Stomach (tissue), 9 donors: Measurements from ENCODE around the gene CEMP1. TPM values are rescaled to one million over a fixed set of nuclear protein-coding genes. Genes with fewer than 3 reads are reported as not detected.

Experiments used
- DNase-seq, 2 donors: peaks; one replicate each; pipeline versions ENCODE4 v3.0.0 to v3.0.0-alpha.2; 2013 to 2019
- H3K27ac ChIP-seq, 5 donors: fragments of 200-600 bp in 4 of 5; sonication (generic) in 4 of 5; one replicate each; pipeline ENCODE4 v1.5.1; 2013 to 2019; ENCODE audit warnings: mild to moderate bottlenecking in 1 of 5, moderate library complexity in 1 of 5
- H3K27me3 ChIP-seq, 3 donors: fragments of 200-600 bp; sonication (generic); one replicate each; pipeline ENCODE4 v1.5.1; 2017 to 2019; ENCODE audit warnings: mixed run types in 1 of 3
- H3K36me3 ChIP-seq, 4 donors: fragments of 200-600 bp; sonication (generic); 1 replicate in 3 of 4; 2 replicates in 1 of 4; pipeline ENCODE4 v1.5.1; 2016 to 2019
- H3K4me1 ChIP-seq, 4 donors: fragments of 200-600 bp; sonication (generic); one replicate each; pipeline ENCODE4 v1.5.1; 2016 to 2019
- H3K4me3 ChIP-seq, 4 donors: fragments of 200-600 bp; sonication (generic) in 3 of 4; one replicate each; pipeline ENCODE4 v1.5.1; 2016 to 2019; ENCODE audit warnings: mild to moderate bottlenecking in 1 of 4
- H3K9me3 ChIP-seq, 4 donors: fragments of 200-600 bp; sonication (generic); one replicate each; pipeline ENCODE4 v1.5.1; 2016 to 2019
- CTCF ChIP-seq, 7 experiments: fragments of 450-650 bp in 4 of 7; fragments of 200-600 bp in 3 of 7; sonication (generic) in 3 of 7; IDR thresholded peaks; one replicate each; pipeline ENCODE4 v1.5.1; 2016 to 2019; ENCODE audit warnings: antibody characterized with exemption in 7 of 7, control low read depth in 2 of 7, mild to moderate bottlenecking in 1 of 7
- EP300 ChIP-seq: sonication (generic); formaldehyde crosslinking; IDR thresholded peaks from one replicate; pipeline ENCODE4 v1.6.1; 2017; ENCODE audit warnings: antibody characterized with exemption
- POLR2A ChIP-seq, 4 donors: fragments of 450-650 bp; IDR thresholded peaks; one replicate each; pipeline ENCODE4 v1.6.1; 2016; ENCODE audit warnings: antibody characterized with exemption in 4 of 4, control low read depth in 2 of 4, mild to moderate bottlenecking in 1 of 4, moderate library complexity in 1 of 4
- POLR2AphosphoS5 ChIP-seq, 3 donors: sonication (generic); formaldehyde crosslinking; IDR thresholded peaks; one replicate each; pipeline ENCODE4 v1.6.1; 2016; ENCODE audit warnings: antibody characterized with exemption in 3 of 3
- WGBS, 5 donors: extraction: QIAGEN DNeasy Blood & Tissue Kit in 3 of 5; methylation state at CpG; one replicate each; pipeline versions ENCODE4 v1.1.5 to v1.1.7; 2013 to 2018; 5-methylcytosine and 5-hydroxymethylcytosine counted together
- intact Hi-C: fragments of 100-400 bp; cut with DNase I; formaldehyde crosslinking; loops from one replicate; pipeline ENCODE4 v1.15.1; 2023; ENCODE audit warnings: low total_unique reads
- polyA plus RNA-seq, 3 donors: library from polyadenylated mRNA; stranded (reverse); fragments of 200-250 nt; gene quantifications; one replicate each; pipeline ENCODE4 v1.2.3, GENCODE V29; 2013
- total RNA-seq, 5 donors: library from RNA; depleted of rRNA; stranded (reverse); fragments of >200 nt; gene quantifications; one replicate each; pipeline versions ENCODE4 v1.1.0 to v1.2.3, GENCODE V29; 2014 to 2016
- donor health status: healthy with polysubstance abuse.
- donor health status: Bipolar disorder and iron deficiency.
- donor health status: healthy.

The CEMP1 gene
- total and polyA plus RNA-seq, 8 donors = 0.43 to 0.61 (median 0.58) TPM; not detected in 5

- peak overlapping the region in 4 of 5 donors; percentile 96 to 99 (median 98) for H3K27ac ChIP-seq
- peak in 1 of 2 donors; percentile 35 for DNase-seq
- no peaks in the 10 kb centered on the region for H3K9me3 ChIP-seq
- H3K4me3 ChIP-seq = peak overlapping the region in 1 of 4 donors; percentile 63
- 78 to 84% (median 84%) methylated on average over 8 to 14 of the region's 14 CpGs for WGBS, 5 donors
- H3K27me3 ChIP-seq = no peaks in the 10 kb centered on the region
- H3K36me3 ChIP-seq = peaks cover 18 to 50% (median 42%) of the 10 kb centered on the region in 4 donors
- peaks cover 14 to 31% (median 16%) of the 10 kb centered on the region in 4 donors for H3K4me1 ChIP-seq
- intact Hi-C loops = loop anchor here (10.0 kb wide), 1 partner anchor 64 kb away; no protein-coding TSS in a partner anchor
- TF ChIP-seq CTCF (IDR thresholded peaks at IDR 0.05) (no peak), POLR2AphosphoS5 (IDR thresholded peaks at IDR 0.05) (no peak), POLR2A (IDR thresholded peaks at IDR 0.05) (no peak), EP300 (no peak)
Observed at GRCh38 chr16:2530629-2531318, 434 bp downstream of the CEMP1 start.

GRCh38 chr16:2529961-2530628 is 1.1 kb downstream of the CEMP1 start:
- Histone ChIP-seq H3K4me1 (peaks cover 14 to 37% (median 16%) of the 10 kb centered on the region in 4 donors), H3K36me3 (peaks cover 21 to 57% (median 48%) of the 10 kb centered on the region in 4 donors), H3K27me3 (no peaks in the 10 kb centered on the region), H3K9me3 (no peaks in the 10 kb centered on the region), H3K27ac (peak overlapping the region in 1 of 5 donors; percentile 99), H3K4me3 (no peak overlapping the region)
- no peak for TF ChIP-seq CTCF (IDR thresholded peaks at IDR 0.05)
- no peak for TF ChIP-seq POLR2A (IDR thresholded peaks at IDR 0.05)
- no peak for TF ChIP-seq POLR2AphosphoS5 (IDR thresholded peaks at IDR 0.05)
- TF ChIP-seq EP300 = no peak
- DNase-seq = peak in 1 of 2 donors; percentile 14
- intact Hi-C loops = loop anchor here (10.0 kb wide), 1 partner anchor 65 kb away; no protein-coding TSS in a partner anchor
- 83 to 93% (median 89%) methylated on average over 15 of the region's 15 CpGs for WGBS, 5 donors

GRCh38 chr16:2529061-2529931 is 1.9 kb downstream of the CEMP1 start:
- peaks cover 14 to 44% (median 19%) of the 10 kb centered on the region in 4 donors for H3K4me1 ChIP-seq
- peaks cover 21 to 65% (median 55%) of the 10 kb centered on the region in 4 donors for H3K36me3 ChIP-seq
- no peak for DNase-seq
- H3K27me3 ChIP-seq = no peaks in the 10 kb centered on the region
- no peak for TF ChIP-seq POLR2A (IDR thresholded peaks at IDR 0.05)
- TF ChIP-seq POLR2AphosphoS5 (IDR thresholded peaks at IDR 0.05) = no peak
- TF ChIP-seq EP300 = no peak
- no peak for TF ChIP-seq CTCF (IDR thresholded peaks at IDR 0.05)
- 83 to 94% (median 89%) methylated on average over 2 to 32 of the region's 32 CpGs for WGBS, 5 donors
- intact Hi-C loops = no loop called here
- H3K27ac ChIP-seq = no peak overlapping the region
- no peak overlapping the region for H3K4me3 ChIP-seq
- H3K9me3 ChIP-seq = no peaks in the 10 kb centered on the region
